ENCODE data around the gene LRMDA. TPM values are rescaled to one million over a fixed set of nuclear protein-coding genes. Genes with fewer than 3 reads are reported as not detected.

The LRMDA gene
- total RNA-seq, 4 donors from 2014 or later, result 2.2 to 7.8 (median 4.5) TPM

GRCh38 chr10:75774783-75775490 is 343.5 kb downstream of the LRMDA start:
- Histone ChIP-seq H3K27ac (no peak overlapping the region), H3K9me3 (no peaks in the 10 kb centered on the region), H3K4me3 (no peak overlapping the region), H3K27me3 (no peaks in the 10 kb centered on the region), H3K4me1 (peaks cover 0 to 24% (median 0%) of the 10 kb centered on the region in 4 donors), H3K36me3 (no peaks in the 10 kb centered on the region)
- in situ Hi-C loops (cut with MboI; ENCODE audit: low pct_ligation_motif_present in 1 of 4, low pct_unique_long_range_greater_than_20kb in 1 of 4, low sequenced_read_pairs in 3 of 4) (no loop called here), intact Hi-C loops (cut with DNase I; ENCODE audit: low total_unique reads) (no loop called here)
- no peak for DNase-seq
- TF ChIP-seq CTCF (IDR thresholded peaks at IDR 0.05), result no peak
- TF ChIP-seq POLR2AphosphoS5 (IDR thresholded peaks at IDR 0.05), result no peak
- no peak for TF ChIP-seq EP300 (IDR thresholded peaks at IDR 0.05; ENCODE audit: low read depth)
- TF ChIP-seq POLR2A (IDR thresholded peaks at IDR 0.05), result no peak
- WGBS, 2 donors (ENCODE audit: low coverage in 1 of 2), result 82 to 85% methylated on average over 4 to 6 of the region's 6 CpGs

- H3K4me3 ChIP-seq, result no peak overlapping the region
- no peak for DNase-seq
- no peaks in the 10 kb centered on the region for H3K27me3 ChIP-seq
- no peaks in the 10 kb centered on the region for H3K9me3 ChIP-seq
- no peak overlapping the region for H3K27ac ChIP-seq
- no peaks in the 10 kb centered on the region for H3K36me3 ChIP-seq
- intact Hi-C loops (cut with DNase I; ENCODE audit: low total_unique reads), result no loop called here
- 41 to 54% methylated on average over 7 to 9 of the region's 9 CpGs for WGBS, 2 donors (ENCODE audit: low coverage in 1 of 2)
- TF ChIP-seq POLR2A (IDR thresholded peaks at IDR 0.05) (no peak), CTCF (IDR thresholded peaks at IDR 0.05) (no peak)
- in situ Hi-C loops (cut with MboI; ENCODE audit: low pct_ligation_motif_present in 1 of 4, low pct_unique_long_range_greater_than_20kb in 1 of 4, low sequenced_read_pairs in 3 of 4), result no loop called here
- H3K4me1 ChIP-seq, result peaks cover 0 to 18% (median 0%) of the 10 kb centered on the region in 4 donors
Measured at GRCh38 chr10:75776738-75777504, 345.5 kb downstream of the LRMDA start.

- no peaks in the 10 kb centered on the region for H3K27me3 ChIP-seq
- TF ChIP-seq CTCF (IDR thresholded peaks at IDR 0.05) (no peak), POLR2AphosphoS5 (IDR thresholded peaks at IDR 0.05) (no peak), EP300 (IDR thresholded peaks at IDR 0.05; ENCODE audit: low read depth) (no peak), POLR2A (IDR thresholded peaks at IDR 0.05) (no peak)
- no peak overlapping the region for H3K4me3 ChIP-seq
- H3K27ac ChIP-seq, result no peak overlapping the region
- no peaks in the 10 kb centered on the region for H3K36me3 ChIP-seq
- H3K4me1 ChIP-seq, result peaks cover 0 to 9% (median 0%) of the 10 kb centered on the region in 4 donors
- in situ Hi-C loops (cut with MboI; ENCODE audit: low pct_ligation_motif_present in 1 of 4, low pct_unique_long_range_greater_than_20kb in 1 of 4, low sequenced_read_pairs in 3 of 4) (no loop called here), intact Hi-C loops (cut with DNase I; ENCODE audit: low total_unique reads) (no loop called here)
- no peak for DNase-seq
- H3K9me3 ChIP-seq, result no peaks in the 10 kb centered on the region
Measured at GRCh38 chr10:75778665-75779064, 347.2 kb downstream of the LRMDA start.

- intact Hi-C loops (cut with DNase I; ENCODE audit: low total_unique reads), result no loop called here
- Histone ChIP-seq H3K27me3 (no peaks in the 10 kb centered on the region), H3K4me3 (no peak overlapping the region), H3K36me3 (no peaks in the 10 kb centered on the region), H3K9me3 (no peaks in the 10 kb centered on the region), H3K27ac (no peak overlapping the region), H3K4me1 (peaks cover 0 to 6% (median 0%) of the 10 kb centered on the region in 4 donors)
- in situ Hi-C loops (cut with MboI; ENCODE audit: low pct_ligation_motif_present in 1 of 4, low pct_unique_long_range_greater_than_20kb in 1 of 4, low sequenced_read_pairs in 3 of 4), result no loop called here
- TF ChIP-seq POLR2A (IDR thresholded peaks at IDR 0.05) (no peak), POLR2AphosphoS5 (IDR thresholded peaks at IDR 0.05) (no peak), EP300 (IDR thresholded peaks at IDR 0.05; ENCODE audit: low read depth) (no peak), CTCF (IDR thresholded peaks at IDR 0.05) (no peak)
- DNase-seq, result no peak
- 76% methylated on average over 1 of the region's 1 CpG; no CpG with 5 or more reads in 1 of the 2 donors for whole genome bisulfite sequencing, 2 donors (ENCODE audit: low coverage in 1 of 2)
Measured at GRCh38 chr10:75779276-75779675, 347.9 kb downstream of the LRMDA start.

All from transverse colon (tissue), 4 donors.